HG02759 (cell line): Measurements from ENCODE around the gene KMT2E.

ENCODE experiments used
- ATAC-seq: cut with Tn5 transposase; IDR thresholded peaks from one replicate; pipeline ENCODE4 v1.9.1; 2021; ENCODE audit warnings: mild to moderate bottlenecking, moderate library complexity; ENCODE audit not compliant: unreplicated experiment

The KMT2E gene

DNA sequence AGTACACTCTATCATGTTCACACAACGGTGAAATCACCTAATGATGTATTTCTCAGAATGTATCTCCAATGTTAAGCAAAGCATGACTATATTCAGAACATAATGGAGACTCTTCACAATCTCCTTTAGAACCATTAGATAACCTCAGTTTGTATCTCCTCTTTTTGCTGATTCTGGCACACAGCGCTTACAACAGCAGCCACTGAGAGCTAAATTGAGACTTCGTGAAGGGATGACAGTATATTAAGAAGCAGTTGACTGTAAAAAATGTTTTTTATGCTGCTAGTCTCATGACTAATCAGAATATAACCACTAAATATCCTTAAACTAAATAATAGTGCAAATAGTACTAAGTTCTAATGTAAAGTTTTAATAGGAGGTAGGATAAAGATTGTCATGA lies 46.9 kb downstream of the KMT2E start:
- ATAC-seq = no peak

DNA sequence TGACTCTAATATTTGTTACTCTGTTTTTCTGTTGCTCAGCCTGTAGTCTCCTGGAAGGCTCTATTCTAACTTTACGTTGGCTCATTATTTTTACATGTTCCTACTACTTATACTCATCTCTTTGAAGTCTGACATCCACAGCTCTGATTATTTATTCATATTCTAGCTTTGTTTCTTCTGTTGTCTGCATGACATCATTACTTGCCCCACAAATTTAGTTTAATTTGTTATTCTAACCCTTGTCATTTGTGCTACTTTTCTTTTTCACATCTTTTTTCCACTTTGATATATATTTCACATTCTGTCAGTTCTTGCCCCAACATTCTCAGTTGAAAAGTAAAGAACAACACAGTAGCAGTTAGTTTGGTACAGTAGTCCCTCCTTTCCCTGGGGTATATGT lies 51.1 kb downstream of the KMT2E start:
- no peak for ATAC-seq

DNA sequence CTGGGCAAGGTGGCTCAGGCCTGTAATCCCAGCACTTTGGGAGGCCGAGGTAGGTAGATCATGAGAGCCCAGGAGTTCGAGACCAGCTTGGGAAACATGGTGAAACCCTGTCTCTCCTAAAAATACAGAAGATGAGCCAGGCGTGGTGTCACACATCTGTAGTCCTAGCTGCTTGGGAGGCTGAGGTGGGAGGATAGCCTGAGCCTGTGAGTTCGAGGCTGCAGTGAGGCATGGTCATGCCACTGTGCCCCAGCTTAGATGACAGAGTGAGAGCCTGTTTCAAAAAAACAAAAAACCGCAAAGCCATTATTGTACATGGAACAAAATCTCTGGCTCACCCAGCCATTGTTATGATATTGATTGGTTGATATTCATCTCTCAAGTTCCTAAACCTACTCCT lies 53.7 kb downstream of the KMT2E start:
- no peak for ATAC-seq

DNA sequence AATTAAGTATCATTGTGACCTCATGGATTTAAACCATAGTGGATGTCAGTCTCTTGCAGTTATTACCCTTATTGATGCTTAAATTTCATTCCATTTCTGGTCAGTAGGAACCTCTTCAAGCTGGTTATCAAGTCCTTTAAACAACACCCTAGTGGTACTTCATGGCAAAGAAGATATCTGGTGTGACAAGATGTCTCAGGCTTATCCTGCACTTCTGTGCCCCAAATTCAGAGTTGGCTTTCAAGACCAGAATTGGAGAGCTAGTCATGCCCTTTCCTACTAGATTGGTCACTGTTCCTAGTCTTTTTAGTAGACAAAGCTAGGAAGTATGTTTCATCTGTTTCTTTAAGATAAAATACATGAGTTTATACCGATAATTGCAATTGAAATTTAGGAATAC lies 54.9 kb downstream of the KMT2E start:
- ATAC-seq = no peak

DNA sequence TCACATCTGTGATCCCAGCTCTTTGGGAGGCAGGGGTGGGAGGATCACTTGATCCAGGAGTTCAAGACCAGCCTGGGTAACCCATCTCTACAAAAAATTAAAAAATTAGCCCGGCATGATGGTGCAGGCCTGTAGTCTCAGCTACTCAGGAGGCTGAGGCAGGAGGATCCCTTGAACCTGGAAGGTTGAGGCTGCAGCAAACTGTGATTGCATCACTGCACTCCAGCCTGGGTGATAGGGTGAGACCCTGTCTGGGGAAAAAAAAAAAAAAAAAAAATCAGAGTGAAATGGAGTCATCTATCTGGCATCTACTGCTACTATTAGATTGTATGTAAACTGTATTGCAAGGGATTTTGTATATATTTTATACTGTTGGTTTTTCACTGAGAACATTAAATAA lies 59.1 kb downstream of the KMT2E start:
- no peak for ATAC-seq

DNA sequence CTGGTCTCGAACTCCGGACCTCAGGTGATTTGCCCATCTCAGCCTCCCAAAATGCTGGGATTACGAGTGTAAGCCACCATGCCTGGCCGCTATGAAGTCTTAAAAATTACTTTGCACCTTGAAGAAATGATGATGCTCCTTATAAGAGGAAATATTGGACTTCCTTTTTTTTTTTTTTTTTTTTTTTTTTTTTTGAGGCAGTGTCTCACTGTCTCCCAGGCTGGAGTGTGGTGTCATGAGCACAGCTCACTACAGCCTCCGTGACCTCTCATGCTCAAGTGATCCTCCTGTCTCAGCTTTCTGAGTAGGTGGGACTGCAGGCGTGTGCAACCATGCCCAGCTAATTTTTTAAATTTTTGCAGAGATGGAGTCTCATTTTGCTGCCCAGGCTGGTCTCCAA lies 65.3 kb downstream of the KMT2E start:
- no peak for ATAC-seq

DNA sequence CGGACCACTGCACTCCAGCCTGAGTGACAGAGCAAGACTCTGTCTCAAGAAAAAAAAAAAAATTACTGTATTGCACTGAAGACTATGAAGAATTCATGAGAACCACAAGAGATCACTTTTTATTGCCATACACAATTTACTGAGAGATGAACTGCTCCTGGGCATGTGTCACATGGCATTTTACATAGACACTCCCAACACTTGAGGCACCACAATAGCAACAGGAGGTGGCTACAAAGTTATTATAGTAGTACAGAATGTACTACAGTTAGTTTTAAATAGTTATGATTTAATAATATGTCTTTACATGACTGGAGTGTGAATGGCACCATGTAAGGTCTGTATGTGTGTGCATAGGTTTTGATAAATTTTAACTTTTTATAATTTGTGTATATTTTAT lies 70.6 kb downstream of the KMT2E start:
- no peak for ATAC-seq

DNA sequence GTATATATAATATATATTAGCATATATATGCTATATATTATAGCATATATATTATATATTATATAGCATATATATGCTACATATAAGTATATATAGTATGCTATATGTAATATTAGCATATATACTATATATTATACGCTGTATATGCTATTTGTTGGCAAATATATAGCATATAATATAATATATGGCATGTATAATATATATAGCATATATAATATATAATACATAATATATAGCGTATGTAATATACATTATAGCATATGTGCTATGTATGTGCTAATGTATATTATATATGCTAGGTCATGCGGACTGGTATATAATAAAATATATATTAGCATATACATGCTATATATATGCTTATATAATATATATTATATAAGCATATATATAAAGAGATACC lies 72.8 kb downstream of the KMT2E start:
- no peak for ATAC-seq

DNA sequence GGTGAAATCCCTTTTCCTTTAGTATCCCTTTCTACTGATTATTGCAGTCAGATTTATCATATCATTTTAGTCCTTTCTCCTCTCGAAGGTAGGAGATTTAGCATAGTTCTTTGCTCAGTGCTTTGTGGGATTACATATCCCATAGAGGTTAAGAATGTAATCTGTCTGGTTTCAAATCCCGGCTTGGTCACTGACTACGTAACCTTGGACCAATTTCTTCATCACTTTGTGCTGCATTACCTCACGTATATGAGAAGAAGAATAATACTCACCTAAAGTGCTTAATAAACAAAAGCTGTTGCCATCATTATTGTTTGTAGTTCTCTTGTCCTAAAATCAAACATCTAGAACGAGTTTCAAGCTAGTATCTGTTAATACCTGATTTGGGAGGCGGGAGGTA lies 74.0 kb downstream of the KMT2E start:
- ATAC-seq = no peak

DNA sequence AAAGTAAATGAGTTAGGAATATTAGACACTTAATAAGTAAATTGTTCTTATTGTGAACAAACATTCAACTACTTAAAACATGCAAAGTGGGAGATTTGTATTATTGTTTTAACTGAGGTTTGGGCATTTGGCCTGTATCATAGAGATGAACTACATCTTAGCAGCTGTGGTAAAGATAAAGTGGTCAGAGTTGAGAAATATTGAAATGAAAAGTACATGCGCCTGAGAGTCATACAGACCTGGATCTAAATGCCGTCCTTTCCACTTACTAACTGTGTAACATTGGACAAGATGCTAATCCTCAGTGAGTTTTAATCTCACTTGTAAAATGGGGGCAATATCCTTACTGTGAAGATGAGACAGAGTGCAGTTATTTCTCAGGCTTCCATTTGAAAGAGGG lies 74.5 kb downstream of the KMT2E start:
- ATAC-seq = no peak

DNA sequence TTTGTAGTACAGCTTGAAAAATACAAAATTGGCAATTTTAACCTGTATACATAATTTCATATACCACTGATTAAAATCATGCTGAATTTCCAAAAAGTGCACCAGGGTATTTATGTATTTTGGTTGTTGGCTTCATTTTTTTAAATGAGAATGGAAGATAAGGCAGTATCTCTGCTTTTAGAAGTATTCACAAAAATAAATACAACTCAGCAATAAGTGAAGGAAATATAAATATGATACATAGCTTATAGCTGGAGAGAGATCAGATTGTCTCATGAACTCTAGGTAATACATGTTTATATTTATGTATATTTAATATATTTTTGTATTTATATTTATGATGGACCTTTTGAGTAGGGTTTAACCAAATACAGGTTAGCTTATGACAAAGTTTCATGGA lies 81.0 kb downstream of the KMT2E start:
- ATAC-seq = no peak

DNA sequence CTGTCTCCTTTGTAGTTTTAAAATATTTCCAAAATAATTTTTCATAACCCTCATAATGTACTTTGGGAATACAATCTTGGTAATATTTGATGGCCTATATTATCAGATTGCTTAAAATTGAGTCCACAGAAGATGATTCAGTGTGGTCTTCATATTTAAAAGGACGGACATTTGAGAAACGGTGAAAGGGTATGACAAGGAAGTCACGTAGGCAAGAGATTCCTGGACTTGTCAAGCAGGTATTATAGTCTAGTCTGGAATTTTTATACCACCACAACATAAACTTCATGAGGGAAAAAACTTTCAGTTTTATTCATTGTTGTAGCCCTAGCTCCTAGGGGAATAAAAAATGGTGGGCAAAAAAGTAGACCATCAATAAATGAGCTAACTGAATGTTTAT lies 82.3 kb downstream of the KMT2E start:
- ATAC-seq = no peak

DNA sequence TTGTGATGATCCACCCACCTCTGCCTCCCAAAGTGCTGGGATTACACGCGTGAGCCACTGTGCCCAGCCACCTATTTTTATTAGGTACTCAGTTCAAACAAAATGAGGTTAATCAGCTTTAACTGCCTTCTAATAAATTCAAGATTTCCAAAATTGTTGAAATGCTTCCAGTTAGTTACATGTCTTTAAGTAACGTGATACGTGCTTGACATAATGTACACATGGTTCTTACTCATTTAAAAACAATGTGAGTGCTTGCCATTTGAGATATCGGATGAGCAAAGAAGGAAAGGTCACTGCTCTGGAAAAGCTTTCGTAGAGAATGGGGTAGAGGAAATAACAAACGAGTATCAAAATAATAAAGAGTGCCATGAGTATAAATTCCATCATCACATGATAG lies 83.6 kb downstream of the KMT2E start:
- no peak for ATAC-seq

DNA sequence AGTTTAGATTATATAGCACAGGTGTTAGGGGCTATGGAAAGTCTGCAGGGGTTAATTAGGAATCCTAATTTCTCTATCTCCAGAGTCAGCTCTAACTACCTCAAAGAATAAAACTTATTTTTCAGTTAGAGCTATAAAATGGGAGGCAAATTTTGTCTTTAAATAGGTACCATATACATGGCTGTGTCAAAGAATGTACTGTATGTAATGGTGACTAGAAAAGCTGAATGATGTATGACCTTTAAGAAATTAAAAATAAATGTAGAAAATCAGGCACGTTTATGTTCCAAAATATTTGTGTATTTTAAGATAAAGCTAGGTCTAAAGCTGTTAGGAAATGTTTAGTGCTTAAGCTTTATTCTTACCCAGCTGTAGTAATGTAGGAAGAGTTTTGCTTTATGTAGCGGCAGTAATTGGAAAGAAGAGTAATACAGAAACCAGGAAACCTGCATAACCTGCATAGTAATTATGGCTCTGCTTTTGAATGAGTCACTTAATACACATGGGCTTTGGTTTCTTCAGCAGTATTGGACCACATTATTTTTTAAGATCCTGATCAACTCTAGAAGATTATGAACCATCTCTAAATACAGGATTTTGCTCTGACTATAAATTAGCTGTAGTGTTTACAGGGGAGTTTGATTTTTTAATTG lies 85.0 kb downstream of the KMT2E start:
- ATAC-seq = peak; percentile 81

DNA sequence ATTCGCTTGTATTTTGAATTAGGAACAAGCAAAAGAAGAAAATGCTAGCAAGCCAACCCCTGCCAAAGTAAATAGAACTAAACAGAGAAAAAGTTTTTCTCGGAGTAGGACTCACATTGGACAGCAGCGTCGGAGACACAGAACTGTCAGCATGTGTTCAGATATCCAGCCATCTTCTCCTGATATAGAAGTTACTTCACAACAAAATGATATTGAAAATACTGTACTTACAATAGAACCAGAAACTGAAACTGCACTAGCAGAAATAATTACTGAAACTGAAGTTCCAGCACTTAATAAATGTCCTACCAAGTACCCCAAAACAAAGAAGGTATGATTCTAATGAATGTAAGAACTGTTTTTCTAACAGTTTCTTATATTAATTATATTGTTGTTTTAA lies 87.9 kb downstream of the KMT2E start:
- ATAC-seq = no peak

DNA sequence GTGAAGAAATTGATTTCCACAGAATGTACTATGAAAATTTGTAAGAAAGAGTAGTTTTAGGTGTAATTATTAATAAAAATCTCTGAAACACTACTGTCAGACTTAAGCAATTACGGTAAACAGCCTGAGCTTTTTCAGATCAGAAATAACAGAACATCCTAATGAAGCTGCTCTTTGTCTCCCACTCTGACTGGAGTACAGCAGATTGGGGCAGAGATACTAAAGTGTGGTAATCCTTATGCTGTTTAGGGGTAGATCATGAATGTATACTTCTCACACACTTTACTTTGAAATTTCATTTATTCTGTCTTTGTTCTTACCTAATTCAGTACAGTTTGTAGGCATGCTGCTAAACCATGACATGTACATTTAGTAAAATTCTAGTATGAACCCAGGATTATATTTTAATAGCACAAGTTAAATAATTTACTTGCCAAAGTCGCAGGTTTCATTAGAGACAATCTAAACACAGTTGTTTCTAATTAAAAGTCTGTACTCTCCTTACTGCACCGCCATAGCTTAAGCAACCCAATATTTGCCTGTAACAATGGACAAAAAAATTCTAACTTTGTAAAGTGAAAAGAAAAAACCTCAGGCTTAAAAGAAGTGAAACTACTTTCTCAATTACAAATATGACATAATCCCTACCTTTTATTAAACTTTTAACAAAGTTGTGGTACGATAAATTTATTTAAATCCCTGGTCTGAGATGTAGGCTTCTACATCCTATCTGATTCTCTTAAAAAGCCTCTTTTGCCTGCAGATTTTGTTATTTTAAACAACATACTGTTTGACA lies 88.8 kb downstream of the KMT2E start:
- no peak for ATAC-seq

DNA sequence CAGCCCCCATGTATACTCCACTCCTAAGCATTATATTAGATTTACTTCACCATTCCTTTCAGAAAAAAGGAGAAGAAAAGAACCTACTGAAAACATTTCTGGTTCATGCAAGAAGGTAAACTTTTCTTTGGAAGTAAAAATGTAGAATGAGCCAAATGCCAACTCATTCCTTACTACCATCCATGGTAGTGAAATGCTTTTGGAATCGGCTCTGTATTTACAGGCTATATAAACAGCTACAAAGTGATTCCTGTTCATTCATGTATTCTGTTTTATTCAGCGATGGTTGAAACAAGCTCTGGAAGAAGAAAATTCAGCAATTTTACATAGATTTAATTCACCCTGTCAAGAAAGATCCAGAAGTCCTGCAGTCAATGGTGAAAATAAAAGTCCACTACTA lies 91.6 kb downstream of the KMT2E start:
- ATAC-seq = no peak

DNA sequence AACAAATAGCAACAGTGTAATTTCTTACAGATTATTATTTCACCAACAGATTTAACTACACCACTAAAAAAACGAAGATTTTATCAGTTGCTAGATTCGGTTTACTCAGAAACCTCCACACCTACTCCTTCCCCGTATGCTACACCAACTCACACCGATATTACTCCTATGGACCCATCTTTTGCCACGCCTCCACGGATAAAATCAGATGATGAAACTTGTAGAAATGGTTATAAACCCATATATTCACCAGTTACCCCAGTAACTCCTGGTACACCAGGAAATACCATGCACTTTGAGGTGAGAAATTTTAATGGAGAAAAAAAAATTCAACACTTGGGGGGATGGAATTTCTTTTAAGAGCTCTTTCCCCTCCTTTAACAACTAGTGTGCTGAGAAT lies 92.5 kb downstream of the KMT2E start:
- ATAC-seq = no peak

DNA sequence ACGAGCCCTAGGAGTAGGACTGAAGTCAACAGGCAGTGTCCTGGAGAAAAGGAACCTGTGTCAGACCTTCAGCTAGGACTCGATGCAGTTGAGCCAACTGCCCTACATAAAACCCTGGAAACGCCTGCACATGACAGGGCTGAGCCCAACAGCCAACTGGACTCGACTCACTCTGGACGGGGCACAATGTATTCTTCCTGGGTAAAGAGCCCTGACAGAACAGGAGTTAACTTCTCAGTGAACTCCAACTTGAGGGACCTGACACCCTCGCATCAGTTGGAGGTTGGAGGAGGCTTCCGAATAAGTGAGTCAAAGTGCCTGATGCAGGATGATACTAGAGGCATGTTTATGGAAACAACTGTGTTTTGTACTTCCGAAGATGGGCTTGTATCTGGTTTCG lies 93.5 kb downstream of the KMT2E start:
- ATAC-seq = no peak

DNA sequence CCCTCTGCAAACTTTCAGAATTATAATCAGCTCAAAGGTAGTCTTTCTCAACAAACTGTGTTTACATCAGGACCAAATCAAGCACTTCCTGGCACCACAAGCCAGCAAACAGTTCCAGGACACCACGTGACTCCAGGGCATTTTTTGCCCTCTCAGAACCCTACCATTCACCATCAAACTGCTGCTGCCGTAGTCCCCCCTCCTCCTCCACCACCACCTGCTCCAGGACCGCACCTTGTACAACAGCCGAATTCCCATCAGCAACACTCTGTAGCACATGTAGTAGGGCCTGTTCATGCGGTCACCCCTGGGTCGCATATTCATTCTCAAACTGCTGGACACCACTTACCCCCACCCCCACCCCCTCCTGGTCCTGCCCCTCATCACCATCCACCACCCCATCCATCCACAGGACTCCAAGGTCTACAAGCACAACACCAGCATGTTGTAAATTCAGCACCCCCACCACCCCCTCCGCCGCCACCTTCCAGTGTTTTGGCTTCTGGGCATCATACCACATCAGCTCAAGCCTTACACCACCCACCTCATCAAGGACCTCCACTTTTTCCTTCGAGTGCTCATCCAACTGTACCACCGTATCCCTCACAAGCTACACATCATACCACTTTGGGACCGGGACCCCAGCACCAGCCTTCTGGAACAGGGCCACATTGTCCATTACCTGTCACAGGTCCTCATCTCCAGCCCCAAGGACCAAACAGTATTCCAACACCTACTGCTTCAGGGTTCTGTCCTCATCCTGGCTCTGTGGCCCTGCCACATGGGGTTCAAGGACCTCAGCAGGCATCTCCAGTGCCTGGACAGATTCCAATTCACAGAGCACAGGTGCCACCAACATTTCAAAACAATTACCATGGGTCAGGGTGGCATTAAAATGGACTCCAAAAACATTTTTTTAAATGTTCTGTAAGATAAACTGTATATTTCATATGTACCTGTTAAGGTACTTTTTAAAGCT lies 98.7 kb downstream of the KMT2E start:
- ATAC-seq = no peak
